Mesenchymal stem cell (in vitro differentiated cells and primary cell): Measurements from ENCODE around the gene TRIP13.
"Not testable (repeated sequence)": the region's sequence is repeated elsewhere in the genome, so short reads cannot be mapped to it uniquely, and the experiment has no call there.

Experiments
- DNase-seq: peaks from one replicate; pipeline ENCODE4 v3.0.0-alpha.2; 2013
- H2AFZ ChIP-seq: one replicate; pipeline ENCODE4 v1.6.1; 2013; ENCODE audit warnings: low read depth, mild to moderate bottlenecking, control low read depth, inconsistent platforms, low read length, moderate library complexity
- H2AK5ac ChIP-seq: 2 replicates; pipeline ENCODE4 v1.6.1; 2013; ENCODE audit warnings: low read length, moderate library complexity, mild to moderate bottlenecking, inconsistent platforms; ENCODE audit not compliant: severe bottlenecking
- H2BK120ac ChIP-seq: one replicate; pipeline ENCODE4 v1.6.1; 2013; ENCODE audit warnings: low read depth, mild to moderate bottlenecking, inconsistent platforms, low read length, moderate library complexity
- H2BK12ac ChIP-seq, 2 experiments: one replicate each; pipeline ENCODE4 v1.6.1; 2013; ENCODE audit warnings: inconsistent platforms in 2 of 2, low read length in 2 of 2, mild to moderate bottlenecking in 2 of 2, moderate library complexity in 2 of 2, control low read depth in 1 of 2
- H2BK15ac ChIP-seq: one replicate; pipeline ENCODE4 v1.6.1; 2013; ENCODE audit warnings: mild to moderate bottlenecking, low read depth, inconsistent platforms; ENCODE audit not compliant: poor library complexity, severe bottlenecking
- H2BK5ac ChIP-seq: 2 replicates; pipeline ENCODE4 v1.6.1; 2013; ENCODE audit warnings: low read depth, mild to moderate bottlenecking, low read length, control low read depth, inconsistent platforms; ENCODE audit not compliant: poor library complexity, severe bottlenecking
- H3K14ac ChIP-seq, 2 experiments: one replicate each; pipeline ENCODE4 v1.6.1; 2013; ENCODE audit warnings: inconsistent platforms in 2 of 2, low read length in 2 of 2, control low read depth in 1 of 2, mild to moderate bottlenecking in 1 of 2, moderate library complexity in 1 of 2
- H3K18ac ChIP-seq, 2 experiments: one replicate each; pipeline ENCODE4 v1.6.1; 2013; ENCODE audit warnings: inconsistent platforms in 2 of 2, low read length in 2 of 2, control low read depth in 1 of 2, low read depth in 1 of 2, mild to moderate bottlenecking in 1 of 2
- H3K23ac ChIP-seq, 2 experiments: one replicate each; pipeline ENCODE4 v1.6.1; 2013; ENCODE audit warnings: inconsistent platforms in 2 of 2, low read length in 2 of 2, mild to moderate bottlenecking in 2 of 2, moderate library complexity in 2 of 2, control low read depth in 1 of 2
- H3K27ac ChIP-seq: 2 replicates; pipeline ENCODE4 v1.5.1; 2013; ENCODE audit warnings: mild to moderate bottlenecking, moderate library complexity, low read length, control low read depth, inconsistent platforms; ENCODE audit not compliant: poor library complexity, severe bottlenecking
- H3K27me3 ChIP-seq, 2 experiments: 2 replicates each; pipeline versions ENCODE4 v1.6.1 to v1.7.0; 2013; ENCODE audit warnings: low read length in 2 of 2, mild to moderate bottlenecking in 2 of 2, moderate library complexity in 2 of 2, control low read depth in 1 of 2, inconsistent platforms in 1 of 2; ENCODE audit not compliant: control insufficient read depth in 1 of 2, insufficient read depth in 1 of 2
- H3K36me3 ChIP-seq, 2 experiments: 2 replicates each; pipeline versions ENCODE4 v1.6.1 to v1.7.0; 2013; ENCODE audit warnings: low read length in 2 of 2, control low read depth in 1 of 2, inconsistent platforms in 1 of 2, low read depth in 1 of 2, mild to moderate bottlenecking in 1 of 2; ENCODE audit not compliant: insufficient read depth in 2 of 2, control insufficient read depth in 1 of 2
- H3K4ac ChIP-seq, 2 experiments: one replicate each; pipeline ENCODE4 v1.6.1; 2013; ENCODE audit warnings: inconsistent platforms in 2 of 2, low read length in 2 of 2, mild to moderate bottlenecking in 2 of 2, moderate library complexity in 2 of 2, control low read depth in 1 of 2, low read depth in 1 of 2
- H3K4me1 ChIP-seq: 2 replicates; pipeline ENCODE4 v1.6.1; 2013; ENCODE audit warnings: low read depth, low read length, control low read depth; ENCODE audit not compliant: control insufficient read depth, insufficient read depth
- H3K4me2 ChIP-seq: 2 replicates; pipeline ENCODE4 v1.6.1; 2013; ENCODE audit warnings: low read length, mild to moderate bottlenecking, inconsistent platforms; ENCODE audit not compliant: poor library complexity, severe bottlenecking
- H3K4me3 ChIP-seq, 2 experiments: 2 replicates each; pipeline versions ENCODE4 v1.5.1 to v1.7.0; 2013; ENCODE audit warnings: low read length in 2 of 2, mild to moderate bottlenecking in 2 of 2, control low read depth in 1 of 2, low read depth in 1 of 2; ENCODE audit not compliant: insufficient read depth in 1 of 2
- H3K79me1 ChIP-seq: replicated peaks from 2 replicates; pipeline ENCODE4 v1.6.1; 2013; ENCODE audit warnings: mild to moderate bottlenecking, control low read depth, low read length, inconsistent platforms; ENCODE audit not compliant: poor library complexity, severe bottlenecking
- H3K9ac ChIP-seq: 2 replicates; pipeline ENCODE4 v1.7.0; 2013; ENCODE audit warnings: mild to moderate bottlenecking, low read length, moderate library complexity
- H3K9me3 ChIP-seq: 2 replicates; pipeline ENCODE4 v1.7.0; 2013; ENCODE audit warnings: mild to moderate bottlenecking, low read length; ENCODE audit not compliant: control insufficient read depth
- H4K8ac ChIP-seq: one replicate; pipeline ENCODE4 v1.6.1; 2013; ENCODE audit warnings: inconsistent platforms, mild to moderate bottlenecking, low read length, moderate library complexity
- H4K91ac ChIP-seq: one replicate; pipeline ENCODE4 v1.6.1; 2013; ENCODE audit warnings: mild to moderate bottlenecking, low read length, inconsistent platforms
- WGBS: methylation state at CpG from one replicate; pipeline ENCODE4 v1.1.7; 2013; ENCODE audit warnings: mixed read lengths; 5-methylcytosine and 5-hydroxymethylcytosine counted together

The TRIP13 gene

DNA sequence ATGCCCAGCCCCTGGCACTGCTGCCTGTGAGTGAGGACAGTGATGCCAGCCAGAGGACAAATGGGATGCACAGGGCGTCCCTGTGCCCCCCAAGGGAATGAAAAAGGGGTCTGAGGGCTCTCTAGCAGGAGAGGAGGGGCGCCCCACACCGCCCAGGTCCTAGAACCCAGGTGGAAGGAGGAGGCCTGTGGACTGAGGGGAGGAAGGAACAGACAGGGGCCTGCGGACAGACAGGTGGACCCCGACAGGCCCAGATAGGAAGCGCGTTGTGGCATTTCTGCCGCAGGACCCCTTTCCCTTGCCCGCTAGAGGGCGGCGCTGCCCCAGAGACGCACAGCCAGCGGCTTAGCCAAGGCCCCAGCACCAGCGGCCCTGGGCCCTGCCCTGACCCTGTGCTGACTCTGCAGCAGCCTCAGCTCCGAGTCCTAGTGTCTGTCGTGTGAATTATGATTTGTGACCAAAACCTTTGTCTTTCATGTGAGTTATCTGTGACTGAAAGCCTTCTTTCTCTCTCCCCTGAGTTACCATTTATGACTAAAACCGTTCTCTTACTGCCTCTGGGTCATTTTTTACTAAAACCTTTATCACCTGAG, 30.7 kb downstream of the TRIP13 start:
- no peaks in the 10 kb centered on the region for H3K9me3 ChIP-seq
- no peak overlapping the region for H3K23ac ChIP-seq
- 14% methylated on average over 15 of the region's 17 CpGs for WGBS
- H3K18ac ChIP-seq: no peak overlapping the region
- DNase-seq: peak; percentile 76
- H3K27me3 ChIP-seq: peaks cover 21 to 35% of the 10 kb centered on the region in 2 experiments
- no peaks in the 10 kb centered on the region for H3K79me1 ChIP-seq
- H3K4ac ChIP-seq: no peak overlapping the region
- H2AFZ ChIP-seq: no peak overlapping the region
- H2BK12ac ChIP-seq: no peak overlapping the region
- H2AK5ac ChIP-seq: no peak overlapping the region
- H3K9ac ChIP-seq: no peak overlapping the region
- no peak overlapping the region for H2BK15ac ChIP-seq
- no peak overlapping the region for H3K4me3 ChIP-seq
- H3K27ac ChIP-seq: no peak overlapping the region
- H3K4me1 ChIP-seq: peaks cover 6% of the 10 kb centered on the region
- H2BK5ac ChIP-seq: no peak overlapping the region
- H4K8ac ChIP-seq: no peak overlapping the region
- H2BK120ac ChIP-seq: no peak overlapping the region
- H3K14ac ChIP-seq: no peak overlapping the region
- no peak overlapping the region for H4K91ac ChIP-seq
- no peak overlapping the region for H3K4me2 ChIP-seq
- peaks cover 0 to 5% of the 10 kb centered on the region in 2 experiments for H3K36me3 ChIP-seq

DNA sequence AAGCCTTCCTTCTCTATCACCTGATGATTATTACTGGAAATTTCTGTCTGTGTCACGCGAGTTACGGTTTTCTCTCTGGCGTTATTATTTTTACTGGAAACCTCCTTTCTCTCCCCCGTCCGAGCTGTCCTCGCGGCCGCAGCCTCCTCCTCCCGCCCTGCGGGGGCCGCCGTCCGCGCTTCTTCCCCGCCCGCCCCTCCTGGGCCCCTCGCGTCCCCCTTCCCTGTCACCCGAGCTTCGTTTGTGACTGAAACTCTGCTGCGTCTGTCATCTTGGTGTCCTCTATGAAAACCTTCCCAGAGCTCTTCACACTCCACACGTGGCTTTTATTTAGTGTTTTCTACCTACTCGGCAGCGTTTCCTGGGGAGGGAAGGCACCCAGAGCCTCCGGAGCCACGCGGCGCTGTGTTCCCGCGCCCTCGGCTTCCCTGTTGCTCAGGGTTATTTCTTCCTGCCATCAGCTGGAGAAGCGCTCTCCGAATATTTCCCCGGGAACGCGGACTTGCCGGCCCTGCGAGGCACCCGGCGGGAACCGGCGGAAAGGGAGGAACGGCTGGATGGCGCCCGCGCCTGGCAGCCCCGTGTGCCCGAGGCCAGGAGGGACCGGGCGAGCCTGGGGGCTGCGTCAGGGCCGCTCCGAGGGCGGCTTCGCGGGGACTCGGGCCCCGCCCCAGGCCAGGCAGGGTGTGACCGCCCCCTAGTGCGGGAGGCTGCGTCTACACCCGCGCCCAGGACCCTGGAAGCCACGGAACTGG, 33.9 kb downstream of the TRIP13 start:
- no peak overlapping the region for H2BK5ac ChIP-seq
- peak overlapping the region; percentile 48 to 67 for H3K18ac ChIP-seq
- peak overlapping the region in 1 of 2 experiments; percentile 29 for H2BK12ac ChIP-seq
- peak overlapping the region; percentile 53 for H4K91ac ChIP-seq
- 7% methylated on average over 65 of the region's 65 CpGs for WGBS
- H2BK15ac ChIP-seq: peak overlapping the region; percentile 94
- peaks cover 3% of the 10 kb centered on the region for H3K4me1 ChIP-seq
- H3K9ac ChIP-seq: peak overlapping the region; percentile 67
- no peaks in the 10 kb centered on the region for H3K36me3 ChIP-seq
- H3K27me3 ChIP-seq: peaks cover 44 to 64% of the 10 kb centered on the region in 2 experiments
- H3K14ac ChIP-seq: no peak overlapping the region
- no peaks in the 10 kb centered on the region for H3K79me1 ChIP-seq
- no peaks in the 10 kb centered on the region for H3K9me3 ChIP-seq
- H2BK120ac ChIP-seq: no peak overlapping the region
- no peak overlapping the region for H2AK5ac ChIP-seq
- H3K23ac ChIP-seq: no peak overlapping the region
- peak overlapping the region; percentile 82 for H4K8ac ChIP-seq
- H2AFZ ChIP-seq: peak overlapping the region; percentile 58
- no peak overlapping the region for H3K27ac ChIP-seq
- H3K4ac ChIP-seq: peak overlapping the region in 1 of 2 experiments; percentile 20
- H3K4me2 ChIP-seq: no peak overlapping the region
- peak; percentile 47 for DNase-seq
- peak overlapping the region in 1 of 2 experiments; percentile 69 for H3K4me3 ChIP-seq

DNA sequence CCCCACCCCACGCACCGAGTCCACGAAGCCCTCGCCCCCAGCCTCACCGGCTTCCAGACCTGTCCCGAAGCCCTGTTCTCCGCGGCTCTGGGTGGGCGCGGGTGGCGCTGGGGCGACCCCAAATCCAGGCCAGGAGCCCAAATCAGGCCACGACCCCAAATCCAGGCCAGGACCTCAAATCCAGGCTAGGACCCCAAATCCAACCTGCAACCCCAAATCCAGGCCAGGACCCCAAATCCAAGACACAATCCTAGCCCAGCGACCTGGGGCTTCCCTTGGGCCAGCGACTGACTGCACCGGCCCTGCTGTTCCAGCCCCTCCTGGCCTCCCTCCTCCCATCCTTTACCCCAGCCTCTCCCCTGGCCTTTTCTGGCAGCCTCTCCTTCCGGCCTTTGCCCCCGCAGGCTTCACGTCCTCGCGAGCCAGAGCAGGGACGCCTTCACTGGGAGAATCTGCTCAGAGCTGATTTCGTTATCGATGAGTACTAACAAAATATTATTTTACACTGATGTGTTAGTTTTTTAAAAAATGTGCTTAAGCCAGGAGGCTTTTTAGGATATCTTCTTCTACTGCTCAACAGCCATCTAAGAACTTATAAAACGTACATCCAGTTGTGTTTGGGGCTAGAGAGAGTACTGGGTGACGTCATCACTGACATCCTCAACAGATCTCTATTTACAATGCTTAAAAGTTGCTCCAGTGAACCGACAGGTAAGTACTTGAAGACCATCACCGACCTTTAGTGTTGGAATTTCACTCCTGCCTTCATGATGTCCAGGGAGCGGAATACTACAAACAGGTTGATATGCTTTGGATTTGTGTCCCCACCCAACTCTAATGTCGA, 34.7 kb downstream of the TRIP13 start:
- Histone ChIP-seq H3K9me3 (no peaks in the 10 kb centered on the region), H3K4me3 (peak overlapping the region in 1 of 2 experiments; percentile 69), H4K91ac (peak overlapping the region; percentile 53), H2AFZ (peak overlapping the region; percentile 58), H3K36me3 (no peaks in the 10 kb centered on the region), H3K23ac (no peak overlapping the region), H3K27me3 (peaks cover 52 to 72% of the 10 kb centered on the region in 2 experiments), H3K27ac (no peak overlapping the region), H4K8ac (peak overlapping the region; percentile 82), H3K4me1 (peaks cover 3% of the 10 kb centered on the region), H3K9ac (no peak overlapping the region), H2AK5ac (no peak overlapping the region), H2BK5ac (no peak overlapping the region), H3K79me1 (no peaks in the 10 kb centered on the region), H3K4me2 (no peak overlapping the region), H3K14ac (no peak overlapping the region), H2BK12ac (peak overlapping the region in 1 of 2 experiments; percentile 29), H3K18ac (peak overlapping the region in 1 of 2 experiments; percentile 67), H3K4ac (no peak overlapping the region), H2BK15ac (no peak overlapping the region), H2BK120ac (no peak overlapping the region)
- no peak for DNase-seq
- WGBS: 77% methylated on average over 27 of the region's 30 CpGs

DNA sequence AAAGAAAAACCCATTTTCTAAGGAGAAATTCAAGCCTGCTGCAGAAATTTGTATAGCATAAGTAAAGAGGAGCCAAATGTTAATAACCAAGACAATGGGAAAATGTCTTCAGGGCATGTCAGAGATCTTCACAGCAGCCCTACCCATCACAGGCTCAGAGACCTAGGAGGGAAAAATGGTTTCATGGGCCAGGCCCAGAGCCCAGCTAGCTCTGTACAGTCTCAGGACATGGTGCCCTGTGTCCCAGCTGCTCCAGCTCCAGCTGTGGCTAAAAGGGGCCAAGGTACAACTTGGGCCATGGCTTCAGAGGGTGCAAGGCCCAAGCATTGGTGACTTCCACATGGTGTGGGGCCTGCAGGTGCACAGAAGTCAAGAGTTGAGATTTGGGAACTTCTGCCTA, 36.5 kb downstream of the TRIP13 start:
- not testable (repeated sequence) for H2AFZ ChIP-seq, H2AK5ac ChIP-seq, H3K4me3 ChIP-seq, DNase-seq, H3K9me3 ChIP-seq, H3K14ac ChIP-seq, H3K23ac ChIP-seq, H3K4me2 ChIP-seq, H2BK5ac ChIP-seq, H3K4ac ChIP-seq, H3K27ac ChIP-seq, H3K36me3 ChIP-seq, H4K91ac ChIP-seq, H3K4me1 ChIP-seq, H3K79me1 ChIP-seq, H2BK120ac ChIP-seq, H2BK12ac ChIP-seq, H2BK15ac ChIP-seq, H3K9ac ChIP-seq, H4K8ac ChIP-seq, H3K18ac ChIP-seq
- H3K27me3 ChIP-seq: peaks cover 59 to 86% of the 10 kb centered on the region in 2 experiments
